HL-60 (cell line): ENCODE results near the gene DCAF7.

Experiments
- DNase-seq, 2 experiments: peaks; one replicate each; pipeline ENCODE4 v3.0.0-alpha.2; 2010 to 2020; ENCODE audit warnings: low read depth in 1 of 2, low spot score in 1 of 2
- H3K27ac ChIP-seq: fragments of 250-450 bp; sonication (Bioruptor Pico); replicated peaks from 2 replicates; pipeline ENCODE4 v1.5.1; 2020; ENCODE audit warnings: mild to moderate bottlenecking, moderate library complexity
- H3K27me3 ChIP-seq: fragments of 250-450 bp; sonication (Bioruptor Pico); 2 replicates; pipeline ENCODE4 v1.5.1; 2021; ENCODE audit warnings: mild to moderate bottlenecking, moderate library complexity; ENCODE audit not compliant: insufficient read depth, poor library complexity, severe bottlenecking
- H3K4me3 ChIP-seq: replicated peaks from 2 replicates; pipeline ENCODE4 v1.5.1; 2011; ENCODE audit warnings: mild to moderate bottlenecking, control low read depth, low read length; ENCODE audit not compliant: insufficient read depth
- CTCF ChIP-seq: IDR thresholded peaks from one replicate; pipeline ENCODE4 v1.5.1; 2011; ENCODE audit warnings: low read length, control low read depth, inconsistent platforms; ENCODE audit not compliant: insufficient read depth
- GABPA ChIP-seq: IDR thresholded peaks from 2 replicates; pipeline ENCODE4 v1.6.1; 2012; ENCODE audit warnings: low read depth
- POLR2AphosphoS5 ChIP-seq: IDR thresholded peaks from 2 replicates; pipeline ENCODE4 v1.6.1; 2012; ENCODE audit warnings: low read depth
- SPI1 ChIP-seq: IDR thresholded peaks from 2 replicates; pipeline ENCODE4 v1.6.1; 2012; ENCODE audit warnings: low read depth, mild to moderate bottlenecking, borderline replicate concordance
- TF ChIP-seq, protein P1 (sequence below): IDR thresholded peaks from 2 replicates; pipeline ENCODE4 v1.6.1; 2012; ENCODE audit warnings: low read depth; ENCODE audit not compliant: insufficient replicate concordance

Gene DCAF7

DNA sequence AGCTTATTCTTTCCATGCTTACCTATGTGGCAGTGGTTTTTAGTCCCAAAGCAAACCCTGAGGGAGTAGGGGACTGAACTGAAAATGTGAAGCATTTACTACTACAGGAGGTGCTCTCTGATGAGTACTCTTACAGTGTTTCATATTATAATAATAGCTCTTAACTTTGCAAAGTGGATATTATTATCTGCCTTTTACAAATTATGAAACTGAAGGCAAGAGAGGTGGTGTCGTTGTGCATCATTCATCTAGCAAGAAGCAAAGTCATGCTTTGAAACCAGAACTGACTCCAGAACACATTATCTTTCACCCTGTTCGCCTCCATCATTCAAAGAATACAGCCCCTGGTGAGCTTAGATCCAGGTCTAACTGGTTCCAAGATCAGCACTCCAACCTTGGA lies 35.3 kb upstream of the DCAF7 start:
- H3K4me3 ChIP-seq, result no peak overlapping the region
- no peak for DNase-seq
- TF ChIP-seq POLR2AphosphoS5, result no peak
- TF ChIP-seq GABPA, result no peak
- TF ChIP-seq, protein P1, sequence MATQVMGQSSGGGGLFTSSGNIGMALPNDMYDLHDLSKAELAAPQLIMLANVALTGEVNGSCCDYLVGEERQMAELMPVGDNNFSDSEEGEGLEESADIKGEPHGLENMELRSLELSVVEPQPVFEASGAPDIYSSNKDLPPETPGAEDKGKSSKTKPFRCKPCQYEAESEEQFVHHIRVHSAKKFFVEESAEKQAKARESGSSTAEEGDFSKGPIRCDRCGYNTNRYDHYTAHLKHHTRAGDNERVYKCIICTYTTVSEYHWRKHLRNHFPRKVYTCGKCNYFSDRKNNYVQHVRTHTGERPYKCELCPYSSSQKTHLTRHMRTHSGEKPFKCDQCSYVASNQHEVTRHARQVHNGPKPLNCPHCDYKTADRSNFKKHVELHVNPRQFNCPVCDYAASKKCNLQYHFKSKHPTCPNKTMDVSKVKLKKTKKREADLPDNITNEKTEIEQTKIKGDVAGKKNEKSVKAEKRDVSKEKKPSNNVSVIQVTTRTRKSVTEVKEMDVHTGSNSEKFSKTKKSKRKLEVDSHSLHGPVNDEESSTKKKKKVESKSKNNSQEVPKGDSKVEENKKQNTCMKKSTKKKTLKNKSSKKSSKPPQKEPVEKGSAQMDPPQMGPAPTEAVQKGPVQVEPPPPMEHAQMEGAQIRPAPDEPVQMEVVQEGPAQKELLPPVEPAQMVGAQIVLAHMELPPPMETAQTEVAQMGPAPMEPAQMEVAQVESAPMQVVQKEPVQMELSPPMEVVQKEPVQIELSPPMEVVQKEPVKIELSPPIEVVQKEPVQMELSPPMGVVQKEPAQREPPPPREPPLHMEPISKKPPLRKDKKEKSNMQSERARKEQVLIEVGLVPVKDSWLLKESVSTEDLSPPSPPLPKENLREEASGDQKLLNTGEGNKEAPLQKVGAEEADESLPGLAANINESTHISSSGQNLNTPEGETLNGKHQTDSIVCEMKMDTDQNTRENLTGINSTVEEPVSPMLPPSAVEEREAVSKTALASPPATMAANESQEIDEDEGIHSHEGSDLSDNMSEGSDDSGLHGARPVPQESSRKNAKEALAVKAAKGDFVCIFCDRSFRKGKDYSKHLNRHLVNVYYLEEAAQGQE, result no peak
- no peak for TF ChIP-seq SPI1
- TF ChIP-seq CTCF, result no peak
- H3K27me3 ChIP-seq, result no peaks in the 10 kb centered on the region
- H3K27ac ChIP-seq, result no peak overlapping the region

DNA sequence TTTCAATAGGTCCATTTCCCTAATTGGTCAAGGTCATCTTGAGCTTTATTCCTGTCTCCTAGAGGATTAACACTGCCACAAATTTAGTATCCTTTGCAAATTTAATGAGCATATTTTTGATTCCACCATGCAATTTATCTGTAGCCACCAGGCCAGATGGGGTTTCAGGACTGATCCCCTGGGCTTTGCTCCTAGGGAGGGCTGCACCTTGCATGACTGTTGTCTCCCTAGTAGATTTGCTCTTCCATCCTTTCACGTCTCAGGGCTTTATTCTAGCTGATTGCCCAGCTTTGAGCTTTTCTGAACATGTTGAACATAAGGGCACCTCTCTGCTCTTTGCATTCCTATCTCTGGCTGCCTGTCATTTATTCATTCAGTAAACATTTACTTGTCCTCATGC lies 34.9 kb upstream of the DCAF7 start:
- TF ChIP-seq SPI1, result no peak
- TF ChIP-seq, protein P1, result no peak
- TF ChIP-seq GABPA, result no peak
- TF ChIP-seq POLR2AphosphoS5, result no peak
- no peak for TF ChIP-seq CTCF
- no peak for DNase-seq
- Histone ChIP-seq H3K27ac (no peak overlapping the region), H3K4me3 (no peak overlapping the region), H3K27me3 (no peaks in the 10 kb centered on the region)

DNA sequence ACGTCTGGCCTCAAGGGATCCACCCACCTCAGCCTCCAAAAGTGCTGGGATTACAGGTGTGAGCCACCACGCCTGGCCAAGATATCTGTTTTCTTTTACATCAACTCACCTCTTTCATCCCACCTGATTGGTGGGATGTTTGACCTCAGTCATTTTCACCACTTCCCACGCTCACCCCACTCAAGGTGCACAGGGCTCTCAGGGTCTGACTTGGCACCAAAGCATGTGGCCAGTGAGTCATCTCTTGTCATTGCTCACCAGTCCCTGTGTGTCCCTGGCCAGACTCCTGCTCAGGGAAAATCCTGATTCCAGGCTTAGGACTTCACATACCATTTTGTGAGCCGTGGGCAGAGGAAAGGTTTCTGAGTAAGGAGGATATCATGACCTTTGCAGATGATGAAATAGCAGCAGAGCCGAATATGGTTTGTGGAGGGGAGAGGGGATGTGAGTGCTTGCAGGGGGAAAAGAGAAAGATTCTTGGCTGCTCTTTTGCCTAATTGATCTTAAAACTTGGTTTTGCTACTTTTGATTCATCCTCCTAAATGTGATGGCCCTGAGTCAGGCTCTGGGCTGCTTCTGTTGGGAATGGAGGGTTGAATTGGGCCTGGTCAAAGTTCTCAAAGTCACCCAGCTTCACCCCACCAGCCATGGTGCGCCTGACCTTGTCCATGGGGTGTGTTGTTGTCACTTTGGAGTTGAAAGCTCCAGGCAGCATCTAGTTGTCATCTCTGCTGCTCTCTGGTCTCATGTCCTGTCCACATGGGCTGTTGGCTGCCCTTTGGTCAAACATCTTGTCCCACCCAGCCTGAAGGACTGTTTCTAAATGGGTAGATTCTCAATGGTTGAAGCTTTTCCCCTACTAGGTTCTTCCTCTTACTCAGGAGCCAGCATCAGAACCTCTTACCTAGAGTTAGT lies 33.1 kb upstream of the DCAF7 start:
- no peak overlapping the region for H3K27ac ChIP-seq
- H3K27me3 ChIP-seq, result no peaks in the 10 kb centered on the region
- H3K4me3 ChIP-seq, result no peak overlapping the region
- TF ChIP-seq, protein P1, result no peak
- TF ChIP-seq SPI1 (no peak), GABPA (no peak), CTCF (no peak), POLR2AphosphoS5 (no peak)
- no peak for DNase-seq
